ENCODE data around the gene IFT20. TPM values are rescaled to one million over a fixed set of nuclear protein-coding genes. Genes with fewer than 3 reads are reported as not detected.

Gene IFT20
- total and polyA plus RNA-seq, 2 experiments from 2014 or later = 13.2 to 32.3 TPM

DNA sequence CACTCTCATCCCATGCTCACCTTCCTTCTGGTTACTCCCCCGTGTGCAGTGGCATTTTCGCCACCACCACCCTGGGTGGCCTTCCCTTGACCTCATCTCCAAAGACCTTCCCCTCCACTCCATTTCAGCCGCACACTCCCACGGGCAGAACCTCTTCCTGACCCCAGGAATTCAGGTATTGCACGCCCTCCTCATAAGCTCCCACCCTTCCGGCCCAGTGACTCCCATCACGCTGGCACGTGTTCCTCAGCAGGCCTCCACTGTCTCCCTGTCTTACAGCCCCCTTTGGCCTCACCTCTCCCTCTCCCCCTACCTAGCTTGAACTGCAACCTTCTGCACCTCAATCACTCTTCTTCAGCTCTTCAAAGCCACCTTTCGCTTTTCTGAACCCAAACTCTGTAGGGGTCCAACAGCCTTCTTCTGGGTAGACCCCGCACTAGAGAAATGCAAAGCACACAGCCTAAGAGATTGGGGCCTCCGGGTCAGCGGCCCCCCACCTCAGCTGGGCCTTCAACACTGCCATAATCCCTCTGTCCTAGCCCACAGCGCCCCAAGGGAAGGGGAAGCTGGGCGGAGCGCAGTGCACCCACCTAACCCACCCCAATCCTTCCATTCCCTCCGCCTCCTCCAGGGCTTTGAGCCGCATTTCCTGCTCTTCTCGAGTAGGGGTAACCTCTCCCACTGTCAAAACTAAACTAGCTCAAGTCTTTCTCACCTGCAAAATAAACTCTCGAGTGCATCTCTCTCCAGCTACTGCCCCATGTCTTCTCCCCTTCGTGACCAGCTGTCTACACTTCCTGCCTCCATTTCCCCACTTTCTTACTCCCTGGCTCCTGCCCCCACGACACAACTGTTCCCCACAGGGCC, 17.9 kb downstream of the IFT20 start:
- H3K4me1 Mint-ChIP-seq = peaks cover 39% of the 10 kb centered on the region
- TF ChIP-seq EZH2 (IDR thresholded peaks at IDR 0.05; ENCODE audit: low read depth, unreplicated experiment) (no peak), CREB1 (CRISPR knock-in tag; IDR thresholded peaks at IDR 0.05; ENCODE audit: low read depth) (no peak), POLR2AphosphoS5 (IDR thresholded peaks at IDR 0.05; ENCODE audit: low read depth) (no peak), ZNF331 (CRISPR knock-in tag; IDR thresholded peaks at IDR 0.05; ENCODE audit: low read depth) (no peak), EZH2phosphoT487 (IDR thresholded peaks at IDR 0.05; ENCODE audit: unreplicated experiment) (no peak)
- TF ChIP-seq, protein P1, sequence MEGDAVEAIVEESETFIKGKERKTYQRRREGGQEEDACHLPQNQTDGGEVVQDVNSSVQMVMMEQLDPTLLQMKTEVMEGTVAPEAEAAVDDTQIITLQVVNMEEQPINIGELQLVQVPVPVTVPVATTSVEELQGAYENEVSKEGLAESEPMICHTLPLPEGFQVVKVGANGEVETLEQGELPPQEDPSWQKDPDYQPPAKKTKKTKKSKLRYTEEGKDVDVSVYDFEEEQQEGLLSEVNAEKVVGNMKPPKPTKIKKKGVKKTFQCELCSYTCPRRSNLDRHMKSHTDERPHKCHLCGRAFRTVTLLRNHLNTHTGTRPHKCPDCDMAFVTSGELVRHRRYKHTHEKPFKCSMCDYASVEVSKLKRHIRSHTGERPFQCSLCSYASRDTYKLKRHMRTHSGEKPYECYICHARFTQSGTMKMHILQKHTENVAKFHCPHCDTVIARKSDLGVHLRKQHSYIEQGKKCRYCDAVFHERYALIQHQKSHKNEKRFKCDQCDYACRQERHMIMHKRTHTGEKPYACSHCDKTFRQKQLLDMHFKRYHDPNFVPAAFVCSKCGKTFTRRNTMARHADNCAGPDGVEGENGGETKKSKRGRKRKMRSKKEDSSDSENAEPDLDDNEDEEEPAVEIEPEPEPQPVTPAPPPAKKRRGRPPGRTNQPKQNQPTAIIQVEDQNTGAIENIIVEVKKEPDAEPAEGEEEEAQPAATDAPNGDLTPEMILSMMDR (conservative IDR thresholded peaks at IDR 0.05; ENCODE audit: low read depth in 2 of 2) = no peak

GRCh38 chr17:28315846-28316705, 19.2 kb downstream of the IFT20 start:
- peaks cover 12% of the 10 kb centered on the region for H4K20me1 ChIP-seq (replicated peaks; ENCODE audit: insufficient read depth)
- H3K27ac Mint-ChIP-seq = no peak overlapping the region
- H3K36me3 ChIP-seq (ENCODE audit: insufficient read depth) = no peaks in the 10 kb centered on the region
- peaks cover 12% of the 10 kb centered on the region for H3K36me3 Mint-ChIP-seq (ENCODE audit: low read depth)
- H3F3A ChIP-seq (replicated peaks; ENCODE audit: low read depth) = 0 out of 2 replicates have a peak, but pooled peaks cover 5% of the 10 kb centered on the region
- no peaks in the 10 kb centered on the region for H3K9me2 ChIP-seq (ENCODE audit: insufficient read depth)
- H3K4me1 ChIP-seq (ENCODE audit: insufficient read depth) = peaks cover 22% of the 10 kb centered on the region
- peaks cover 20% of the 10 kb centered on the region for H3K79me2 ChIP-seq (replicated peaks; ENCODE audit: insufficient read depth)
- DNase-seq (ENCODE audit: low spot score) (no peak), ATAC-seq (no peak)
- peaks cover 15% of the 10 kb centered on the region for H3K27me3 Mint-ChIP-seq (ENCODE audit: insufficient read depth, low read depth, poor library complexity)
- H3K4me3 Mint-ChIP-seq = no peak overlapping the region; the same call in 2 of the 3 replicates
- H3K4me3 ChIP-seq = no peak overlapping the region
- no peaks in the 10 kb centered on the region for H3K27me3 ChIP-seq (ENCODE audit: insufficient read depth)
- peaks cover 29% of the 10 kb centered on the region for H3K4me1 Mint-ChIP-seq
- no peaks in the 10 kb centered on the region; the same call in 2 of the 3 replicates for H3K9me3 Mint-ChIP-seq
- H3K4me2 ChIP-seq = no peak overlapping the region
- no peak overlapping the region for H3K27ac ChIP-seq (ENCODE audit: low read depth)
- no peak overlapping the region for H2AFZ ChIP-seq
- TF ChIP-seq NANOG (IDR thresholded peaks at IDR 0.05; ENCODE audit: borderline replicate concordance) (no peak), CREB1 (CRISPR knock-in tag; IDR thresholded peaks at IDR 0.05; ENCODE audit: low read depth) (no peak), POLR2AphosphoS5 (IDR thresholded peaks at IDR 0.05; ENCODE audit: low read depth) (no peak), STAT1 (IDR thresholded peaks at IDR 0.05; ENCODE audit: unreplicated experiment) (no peak), EZH2phosphoT487 (IDR thresholded peaks at IDR 0.05; ENCODE audit: unreplicated experiment) (no peak), EZH2 (IDR thresholded peaks at IDR 0.05; ENCODE audit: low read depth, unreplicated experiment) (no peak), ZNF114 (CRISPR knock-in tag; IDR thresholded peaks at IDR 0.05) (no peak), ZNF331 (CRISPR knock-in tag; IDR thresholded peaks at IDR 0.05; ENCODE audit: low read depth) (no peak)
- TF ChIP-seq, protein P1 (conservative IDR thresholded peaks at IDR 0.05; ENCODE audit: low read depth in 2 of 2) = no peak
- TF ChIP-seq, protein P2, sequence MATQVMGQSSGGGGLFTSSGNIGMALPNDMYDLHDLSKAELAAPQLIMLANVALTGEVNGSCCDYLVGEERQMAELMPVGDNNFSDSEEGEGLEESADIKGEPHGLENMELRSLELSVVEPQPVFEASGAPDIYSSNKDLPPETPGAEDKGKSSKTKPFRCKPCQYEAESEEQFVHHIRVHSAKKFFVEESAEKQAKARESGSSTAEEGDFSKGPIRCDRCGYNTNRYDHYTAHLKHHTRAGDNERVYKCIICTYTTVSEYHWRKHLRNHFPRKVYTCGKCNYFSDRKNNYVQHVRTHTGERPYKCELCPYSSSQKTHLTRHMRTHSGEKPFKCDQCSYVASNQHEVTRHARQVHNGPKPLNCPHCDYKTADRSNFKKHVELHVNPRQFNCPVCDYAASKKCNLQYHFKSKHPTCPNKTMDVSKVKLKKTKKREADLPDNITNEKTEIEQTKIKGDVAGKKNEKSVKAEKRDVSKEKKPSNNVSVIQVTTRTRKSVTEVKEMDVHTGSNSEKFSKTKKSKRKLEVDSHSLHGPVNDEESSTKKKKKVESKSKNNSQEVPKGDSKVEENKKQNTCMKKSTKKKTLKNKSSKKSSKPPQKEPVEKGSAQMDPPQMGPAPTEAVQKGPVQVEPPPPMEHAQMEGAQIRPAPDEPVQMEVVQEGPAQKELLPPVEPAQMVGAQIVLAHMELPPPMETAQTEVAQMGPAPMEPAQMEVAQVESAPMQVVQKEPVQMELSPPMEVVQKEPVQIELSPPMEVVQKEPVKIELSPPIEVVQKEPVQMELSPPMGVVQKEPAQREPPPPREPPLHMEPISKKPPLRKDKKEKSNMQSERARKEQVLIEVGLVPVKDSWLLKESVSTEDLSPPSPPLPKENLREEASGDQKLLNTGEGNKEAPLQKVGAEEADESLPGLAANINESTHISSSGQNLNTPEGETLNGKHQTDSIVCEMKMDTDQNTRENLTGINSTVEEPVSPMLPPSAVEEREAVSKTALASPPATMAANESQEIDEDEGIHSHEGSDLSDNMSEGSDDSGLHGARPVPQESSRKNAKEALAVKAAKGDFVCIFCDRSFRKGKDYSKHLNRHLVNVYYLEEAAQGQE (IDR thresholded peaks at IDR 0.05; ENCODE audit: unreplicated experiment) = no peak
- TF ChIP-seq, protein P3, sequence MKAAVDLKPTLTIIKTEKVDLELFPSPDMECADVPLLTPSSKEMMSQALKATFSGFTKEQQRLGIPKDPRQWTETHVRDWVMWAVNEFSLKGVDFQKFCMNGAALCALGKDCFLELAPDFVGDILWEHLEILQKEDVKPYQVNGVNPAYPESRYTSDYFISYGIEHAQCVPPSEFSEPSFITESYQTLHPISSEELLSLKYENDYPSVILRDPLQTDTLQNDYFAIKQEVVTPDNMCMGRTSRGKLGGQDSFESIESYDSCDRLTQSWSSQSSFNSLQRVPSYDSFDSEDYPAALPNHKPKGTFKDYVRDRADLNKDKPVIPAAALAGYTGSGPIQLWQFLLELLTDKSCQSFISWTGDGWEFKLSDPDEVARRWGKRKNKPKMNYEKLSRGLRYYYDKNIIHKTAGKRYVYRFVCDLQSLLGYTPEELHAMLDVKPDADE (IDR thresholded peaks at IDR 0.05) = no peak

More for the DNA sequence above, 17.9 kb downstream of the IFT20 start:
- no peak for DNase-seq (ENCODE audit: low spot score)
- ATAC-seq = no peak; the same call in 2 of the 3 replicates
- peaks cover 5% of the 10 kb centered on the region; the same call in 1 of the 2 replicates for H3F3A ChIP-seq (replicated peaks; ENCODE audit: low read depth)
- H3K27ac Mint-ChIP-seq = no peak overlapping the region
- H3K27ac ChIP-seq (ENCODE audit: low read depth) = no peak overlapping the region
- H3K36me3 ChIP-seq (ENCODE audit: insufficient read depth) = no peaks in the 10 kb centered on the region
- peaks cover 32% of the 10 kb centered on the region for H3K79me2 ChIP-seq (replicated peaks; ENCODE audit: insufficient read depth)
- H4K20me1 ChIP-seq (replicated peaks; ENCODE audit: insufficient read depth) = peaks cover 23% of the 10 kb centered on the region
- H3K9me2 ChIP-seq (ENCODE audit: insufficient read depth) = no peaks in the 10 kb centered on the region
- peak overlapping the region; percentile 80 for H3K4me3 ChIP-seq
- peak overlapping the region; percentile 83 for H3K4me3 Mint-ChIP-seq
- no peaks in the 10 kb centered on the region for H3K27me3 ChIP-seq (ENCODE audit: insufficient read depth)
- H3K27me3 Mint-ChIP-seq (ENCODE audit: insufficient read depth, low read depth, poor library complexity) = peaks cover 16% of the 10 kb centered on the region
- peaks cover 21% of the 10 kb centered on the region for H3K36me3 Mint-ChIP-seq (ENCODE audit: low read depth)
- no peaks in the 10 kb centered on the region; the same call in 2 of the 3 replicates for H3K9me3 Mint-ChIP-seq
- peaks cover 31% of the 10 kb centered on the region for H3K4me1 ChIP-seq (ENCODE audit: insufficient read depth)
- H3K4me2 ChIP-seq = peak overlapping the region; percentile 94
- peak overlapping the region; percentile 19; the same call in 1 of the 2 replicates for H2AFZ ChIP-seq

Data from GM23338 (cell line).